Smooth muscle cell (in vitro differentiated cells): ENCODE results near the gene B4GALT5. TPM values are rescaled to one million over a fixed set of nuclear protein-coding genes. Genes with fewer than 3 reads are reported as not detected.
A peak's percentile ranks its signal among the peaks of the same experiment; 100 is the strongest.
"Not testable (repeated sequence)": the region's sequence is repeated elsewhere in the genome, so short reads cannot be mapped to it uniquely, and the experiment has no call there.

ENCODE experiments used
- DNase-seq: peaks from one replicate; lab custom pipeline; 2025; ENCODE audit not compliant: unreplicated experiment; lab: John Stamatoyannopoulos, UW
- H2AFZ ChIP-seq: fragments of 200-600 bp; sonication (generic); 2 replicates; pipeline ENCODE4 v1.6.0; 2016; ENCODE audit warnings: antibody characterized with exemption, low read depth, mild to moderate bottlenecking
- H3F3A ChIP-seq: fragments of 200-600 bp; sonication (generic); 2 replicates; pipeline ENCODE4 v1.6.0; 2017; ENCODE audit warnings: antibody characterized with exemption, low read depth
- H3K27ac ChIP-seq: fragments of 200-600 bp; sonication (generic); 2 replicates; pipeline ENCODE4 v1.5.1; 2016; ENCODE audit warnings: low read depth, mild to moderate bottlenecking
- H3K27me3 ChIP-seq: fragments of 200-600 bp; sonication (generic); 2 replicates; pipeline ENCODE4 v1.6.1; 2016; ENCODE audit warnings: low read depth, mild to moderate bottlenecking
- H3K36me3 ChIP-seq: fragments of 200-600 bp; sonication (generic); 2 replicates; pipeline ENCODE4 v1.5.1; 2016; ENCODE audit warnings: low read depth
- H3K4me1 ChIP-seq: fragments of 200-600 bp; sonication (generic); 2 replicates; pipeline ENCODE4 v1.5.1; 2016; ENCODE audit warnings: low read depth
- H3K4me2 ChIP-seq: fragments of 200-600 bp; sonication (generic); 2 replicates; pipeline ENCODE4 v1.6.0; 2016; ENCODE audit warnings: mild to moderate bottlenecking
- H3K4me3 ChIP-seq: fragments of 200-600 bp; sonication (generic); 2 replicates; pipeline ENCODE4 v1.5.1; 2016; ENCODE audit warnings: mild to moderate bottlenecking
- H3K79me2 ChIP-seq: fragments of 200-600 bp; sonication (generic); 2 replicates; pipeline ENCODE4 v1.6.0; 2016; ENCODE audit warnings: low read depth, mild to moderate bottlenecking
- H3K9ac ChIP-seq: fragments of 200-600 bp; sonication (generic); 2 replicates; pipeline ENCODE4 v1.6.0; 2016; ENCODE audit warnings: low read depth
- H3K9me3 ChIP-seq: fragments of 200-600 bp; sonication (generic); replicated peaks from 2 replicates; pipeline ENCODE4 v1.5.1; 2016; ENCODE audit warnings: low read depth
- H4K20me1 ChIP-seq: fragments of 200-600 bp; sonication (generic); 2 replicates; pipeline ENCODE4 v1.6.0; 2016; ENCODE audit warnings: low read depth
- CTCF ChIP-seq: fragments of 200-600 bp; sonication (generic); IDR thresholded peaks from 2 replicates; pipeline ENCODE4 v1.5.1; 2017; ENCODE audit warnings: borderline replicate concordance, mild to moderate bottlenecking, antibody characterized with exemption; ENCODE audit not compliant: insufficient read depth, poor library complexity, severe bottlenecking
- WGBS: methylation state at CpG from one replicate; pipeline ENCODE4 v1.1.7; 2016; ENCODE audit warnings: low lambda C conversion rate; 5-methylcytosine and 5-hydroxymethylcytosine counted together
- polyA plus RNA-seq: library from polyadenylated mRNA; unstranded; fragments of >200 nt; fragmentation: Nextera tagmentation; extraction: Ambion mirVana; gene quantifications from 2 replicates; pipeline ENCODE4 v1.2.1, GENCODE V29; 2016
- total RNA-seq: library from RNA; depleted of rRNA; stranded (reverse); fragments of >200 nt; gene quantifications from 2 replicates; pipeline ENCODE4 v1.2.3, GENCODE V29; 2014

Gene B4GALT5
- total and polyA plus RNA-seq, 2 experiments from 2014 or later = 8.2 to 26.0 TPM

- no peaks in the 10 kb centered on the region for H3K36me3 ChIP-seq
- no peak overlapping the region for H2AFZ ChIP-seq
- peaks cover 78% of the 10 kb centered on the region for H3K79me2 ChIP-seq
- peaks cover 17% of the 10 kb centered on the region for H3K4me1 ChIP-seq
- H3K9ac ChIP-seq = no peak overlapping the region
- H3K9me3 ChIP-seq = no peaks in the 10 kb centered on the region
- H3K27me3 ChIP-seq = no peaks in the 10 kb centered on the region
- TF ChIP-seq CTCF = no peak
- H4K20me1 ChIP-seq = peaks cover 65% of the 10 kb centered on the region
- 74% methylated on average over 3 of the region's 3 CpGs for WGBS
- H3K4me2 ChIP-seq = peak overlapping the region; percentile 94
- no peak for DNase-seq
- H3K27ac ChIP-seq = no peak overlapping the region
- H3K4me3 ChIP-seq = no peak overlapping the region
- peaks cover 5% of the 10 kb centered on the region for H3F3A ChIP-seq
Measured at GRCh38 chr20:49710971-49711666, 2.6 kb downstream of the B4GALT5 start.

- H2AFZ ChIP-seq = no peak overlapping the region
- TF ChIP-seq CTCF = no peak
- H3K4me2 ChIP-seq = no peak overlapping the region
- peaks cover 88% of the 10 kb centered on the region for H4K20me1 ChIP-seq
- DNase-seq = no peak
- no peaks in the 10 kb centered on the region for H3K9me3 ChIP-seq
- no peak overlapping the region for H3K4me3 ChIP-seq
- peaks cover 5% of the 10 kb centered on the region for H3F3A ChIP-seq
- H3K4me1 ChIP-seq = peaks cover 19% of the 10 kb centered on the region
- H3K27me3 ChIP-seq = no peaks in the 10 kb centered on the region
- no peak overlapping the region for H3K9ac ChIP-seq
- H3K27ac ChIP-seq = peak overlapping the region; percentile 19
- 89% methylated on average over 3 of the region's 3 CpGs for WGBS
- peaks cover 98% of the 10 kb centered on the region for H3K79me2 ChIP-seq
- H3K36me3 ChIP-seq = no peaks in the 10 kb centered on the region
Measured at GRCh38 chr20:49707118-49707517, 6.6 kb downstream of the B4GALT5 start.

GRCh38 chr20:49706630-49707091 lies 7.0 kb downstream of the B4GALT5 start:
- no peak overlapping the region for H2AFZ ChIP-seq
- H4K20me1 ChIP-seq = peaks cover 88% of the 10 kb centered on the region

GRCh38 chr20:49705893-49706292 lies 7.8 kb downstream of the B4GALT5 start:
- not testable (repeated sequence) for H3K9me3 ChIP-seq, H3K9ac ChIP-seq, H3K4me2 ChIP-seq, H3K27me3 ChIP-seq, H2AFZ ChIP-seq, DNase-seq, H3K27ac ChIP-seq, H3F3A ChIP-seq, H3K36me3 ChIP-seq, H3K4me3 ChIP-seq
- peaks cover 88% of the 10 kb centered on the region for H4K20me1 ChIP-seq
- peaks cover 98% of the 10 kb centered on the region for H3K79me2 ChIP-seq
- H3K4me1 ChIP-seq = peaks cover 17% of the 10 kb centered on the region
- 94% methylated on average over 5 of the region's 5 CpGs for WGBS

More at GRCh38 chr20:49706630-49707091, 7.0 kb downstream of the B4GALT5 start:
- no peak overlapping the region for H3K4me3 ChIP-seq
- H3K36me3 ChIP-seq = no peaks in the 10 kb centered on the region
- DNase-seq = no peak
- H3K27ac ChIP-seq = peak overlapping the region; percentile 19
- no peak overlapping the region for H3K9ac ChIP-seq
- peaks cover 5% of the 10 kb centered on the region for H3F3A ChIP-seq
- H3K27me3 ChIP-seq = no peaks in the 10 kb centered on the region
- no peak overlapping the region for H3K4me2 ChIP-seq
- no peaks in the 10 kb centered on the region for H3K9me3 ChIP-seq
- 69% methylated on average over 5 of the region's 5 CpGs for WGBS
- peaks cover 18% of the 10 kb centered on the region for H3K4me1 ChIP-seq
- peaks cover 98% of the 10 kb centered on the region for H3K79me2 ChIP-seq
- TF ChIP-seq CTCF = no peak
